ENCODE measurements around the gene ACTL6B. TPM values are rescaled to one million over a fixed set of nuclear protein-coding genes. Genes with fewer than 3 reads are reported as not detected.

The ACTL6B gene
- total and polyA plus RNA-seq, 9 of the 15 experiments (the other 6 are each of a cell fraction or from before 2014, with no cell fraction given): not detected

DNA sequence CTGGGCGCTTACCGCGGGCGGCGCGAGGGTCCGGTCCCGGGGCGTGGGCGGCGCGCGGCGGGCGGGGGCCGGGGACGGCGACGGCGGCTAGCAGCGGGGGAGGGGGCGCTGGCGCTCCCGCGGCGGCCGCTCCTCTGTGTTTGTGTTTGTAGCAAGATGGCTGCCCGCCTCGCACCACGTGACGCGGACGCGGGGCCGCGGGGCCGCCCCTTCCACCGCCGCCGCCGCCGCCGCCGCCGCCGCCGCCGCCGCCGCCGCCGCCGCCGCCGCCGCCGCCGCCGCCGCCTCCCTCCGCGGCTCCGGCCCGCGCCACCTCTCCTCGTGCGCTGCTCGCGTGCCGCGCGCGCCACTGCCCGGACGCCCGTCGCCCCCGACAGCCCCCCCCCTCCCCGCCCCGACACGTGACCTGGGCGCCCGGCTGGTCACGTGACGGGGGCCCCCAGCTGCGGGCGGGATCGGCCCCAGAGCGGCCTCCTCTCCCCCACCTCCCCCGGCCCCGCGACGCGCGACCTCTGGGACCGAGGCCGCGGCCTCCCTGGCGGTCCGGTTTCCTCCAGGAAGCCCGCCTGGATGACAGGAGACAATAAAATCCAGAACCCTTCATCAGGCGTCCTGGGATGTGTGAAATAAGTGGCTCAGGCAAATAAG lies 38.0 kb upstream of the ACTL6B start, which contains the start of gene GIGYF1 (continued):
- TF ChIP-seq, protein P1, sequence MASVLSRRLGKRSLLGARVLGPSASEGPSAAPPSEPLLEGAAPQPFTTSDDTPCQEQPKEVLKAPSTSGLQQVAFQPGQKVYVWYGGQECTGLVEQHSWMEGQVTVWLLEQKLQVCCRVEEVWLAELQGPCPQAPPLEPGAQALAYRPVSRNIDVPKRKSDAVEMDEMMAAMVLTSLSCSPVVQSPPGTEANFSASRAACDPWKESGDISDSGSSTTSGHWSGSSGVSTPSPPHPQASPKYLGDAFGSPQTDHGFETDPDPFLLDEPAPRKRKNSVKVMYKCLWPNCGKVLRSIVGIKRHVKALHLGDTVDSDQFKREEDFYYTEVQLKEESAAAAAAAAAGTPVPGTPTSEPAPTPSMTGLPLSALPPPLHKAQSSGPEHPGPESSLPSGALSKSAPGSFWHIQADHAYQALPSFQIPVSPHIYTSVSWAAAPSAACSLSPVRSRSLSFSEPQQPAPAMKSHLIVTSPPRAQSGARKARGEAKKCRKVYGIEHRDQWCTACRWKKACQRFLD (CRISPR knock-in tag; IDR thresholded peaks at IDR 0.05): peak; percentile 67; the same call in 1 of the 2 replicates
- TF ChIP-seq YY1 (IDR thresholded peaks at IDR 0.05; ENCODE audit: borderline replicate concordance in 1 of 3, control insufficient read depth in 1 of 3, extremely low read depth in 1 of 3, insufficient read depth in 3 of 3, insufficient read length in 1 of 3, insufficient replicate concordance in 2 of 3, low read depth in 1 of 3, low read length in 2 of 3) (peak; percentile 64 to 91 (median 87)), L3MBTL2 (IDR thresholded peaks at IDR 0.05) (peak; percentile 97), PHF8 (IDR thresholded peaks at IDR 0.05; ENCODE audit: borderline replicate concordance, low read length) (peak; percentile 31; the same call in 1 of the 2 replicates), CBFA2T2 (conservative IDR thresholded peaks at IDR 0.05) (peak; percentile 82), ZNF239 (CRISPR knock-in tag; IDR thresholded peaks at IDR 0.05) (0 out of 2 replicates have a peak, but pooled peaks have one; percentile 18), CBX3 (IDR thresholded peaks at IDR 0.05; ENCODE audit: borderline replicate concordance in 1 of 2, low read length in 2 of 2) (peak in 1 of 2 experiments; percentile 34; a peak in 1 of 3 replicates), PHF20 (IDR thresholded peaks at IDR 0.05; ENCODE audit: partially characterized antibody) (peak; percentile 66), CCNT2 (IDR thresholded peaks at IDR 0.05; ENCODE audit: borderline replicate concordance, extremely low read depth, insufficient read length, low read depth, low read length) (peak; percentile 48), SOX6 (IDR thresholded peaks at IDR 0.05) (no peak), BHLHE40 (IDR thresholded peaks at IDR 0.05; ENCODE audit: low read length) (peak; percentile 87), PML (IDR thresholded peaks at IDR 0.05; ENCODE audit: low read length) (0 out of 2 replicates have a peak, but pooled peaks have one; percentile 28), NR2C2 (CRISPR knock-in tag; IDR thresholded peaks at IDR 0.05) (no peak), NR2C2 (tag; IDR thresholded peaks at IDR 0.05) (peak; percentile 58; the same call in 1 of the 2 replicates), TCF7 (IDR thresholded peaks at IDR 0.05; ENCODE audit: borderline replicate concordance) (peak; percentile 38; the same call in 1 of the 2 replicates), ZNF197 (CRISPR knock-in tag; IDR thresholded peaks at IDR 0.05; ENCODE audit: low read depth) (no peak), MED1 (CRISPR knock-in tag; IDR thresholded peaks at IDR 0.05; ENCODE audit: borderline replicate concordance) (no peak), ZNF274 (IDR thresholded peaks at IDR 0.05; ENCODE audit: borderline replicate concordance, low read depth, low read length) (no peak), KDM5B (IDR thresholded peaks at IDR 0.05; ENCODE audit: insufficient replicate concordance, low read depth, low read length) (peak; percentile 6), HNRNPLL (IDR thresholded peaks at IDR 0.05; ENCODE audit: low read depth, low read length, poor library complexity, severe bottlenecking) (peak; percentile 31), NCOA2 (IDR thresholded peaks at IDR 0.05; ENCODE audit: partially characterized antibody in 2 of 2) (no peak), XRCC3 (IDR thresholded peaks at IDR 0.05) (no peak), KDM1A (IDR thresholded peaks at IDR 0.05) (0 out of 4 replicates have a peak, but pooled peaks of 1 of the 2 experiments have one; percentile 8)
- TF ChIP-seq, protein P2, sequence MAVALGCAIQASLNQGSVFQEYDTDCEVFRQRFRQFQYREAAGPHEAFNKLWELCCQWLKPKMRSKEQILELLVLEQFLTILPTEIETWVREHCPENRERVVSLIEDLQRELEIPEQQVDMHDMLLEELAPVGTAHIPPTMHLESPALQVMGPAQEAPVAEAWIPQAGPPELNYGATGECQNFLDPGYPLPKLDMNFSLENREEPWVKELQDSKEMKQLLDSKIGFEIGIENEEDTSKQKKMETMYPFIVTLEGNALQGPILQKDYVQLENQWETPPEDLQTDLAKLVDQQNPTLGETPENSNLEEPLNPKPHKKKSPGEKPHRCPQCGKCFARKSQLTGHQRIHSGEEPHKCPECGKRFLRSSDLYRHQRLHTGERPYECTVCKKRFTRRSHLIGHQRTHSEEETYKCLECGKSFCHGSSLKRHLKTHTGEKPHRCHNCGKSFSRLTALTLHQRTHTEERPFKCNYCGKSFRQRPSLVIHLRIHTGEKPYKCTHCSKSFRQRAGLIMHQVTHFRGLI (CRISPR knock-in tag; IDR thresholded peaks at IDR 0.05): 0 out of 2 replicates have a peak, but pooled peaks have one; percentile 50

Data from K562 (cell line).